CD4-positive, alpha-beta T cell treated with Interleukin-17A for 4 hours (primary cell): ENCODE data around the gene CEACAM21.

Experiments used
- DNase-seq: peaks from one replicate; pipeline ENCODE4 v3.0.0-alpha.2; 2020; ENCODE audit warnings: mixed read lengths

Gene CEACAM21

DNA sequence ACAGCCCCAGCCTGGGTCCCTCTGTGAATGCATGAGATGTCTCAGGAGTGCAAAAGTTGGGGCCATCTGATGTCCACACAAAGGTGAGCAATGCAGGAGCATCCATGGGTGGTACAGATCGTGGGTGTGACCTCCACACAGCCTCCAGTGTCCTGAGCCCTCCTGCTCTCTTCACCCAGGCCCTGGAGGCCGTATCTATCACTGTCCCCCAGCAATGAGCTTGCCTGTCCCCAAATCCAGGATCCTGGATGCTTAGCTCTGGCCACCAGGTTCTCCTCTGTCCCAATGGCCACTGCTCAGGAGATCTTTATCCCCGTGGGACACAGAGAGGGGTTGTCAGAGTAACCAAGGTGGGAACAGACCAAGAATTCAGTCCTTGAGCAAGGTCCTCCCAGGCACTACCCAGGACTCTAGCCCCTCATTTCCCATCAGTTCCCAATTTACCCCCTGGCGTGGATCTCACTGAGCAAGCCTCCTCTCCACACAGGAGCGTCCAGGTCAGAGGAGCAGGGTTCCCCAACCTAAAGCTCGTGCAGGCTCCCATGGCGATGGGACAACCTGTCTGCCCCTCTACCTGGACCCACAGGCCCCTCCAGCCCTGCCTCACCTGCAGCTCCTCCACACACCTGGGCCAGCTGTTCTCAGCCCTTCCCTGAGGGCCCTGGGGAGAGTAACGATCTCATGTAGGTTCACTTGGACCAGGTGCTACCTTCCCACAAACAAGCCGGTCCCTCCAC is 11.3 kb downstream of the CEACAM21 start:
- no peak for DNase-seq

DNA sequence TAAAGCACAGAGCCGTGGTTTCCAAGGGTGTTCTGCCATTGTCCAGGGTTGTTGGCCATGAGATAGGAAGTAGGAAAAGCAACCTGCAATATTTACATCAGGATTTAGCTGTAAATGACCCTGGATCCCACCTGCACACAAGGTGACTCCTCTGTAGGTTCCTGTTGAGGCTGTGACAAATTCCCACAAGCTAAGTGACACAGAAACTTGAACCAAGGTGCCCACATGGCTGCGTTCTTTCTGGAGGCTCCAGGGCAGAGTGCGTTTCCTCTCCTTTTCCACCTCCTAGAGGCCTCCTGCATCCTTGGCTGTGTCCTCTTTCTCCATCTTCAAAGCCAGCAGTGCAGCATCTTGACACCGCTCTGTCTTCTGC is 11.9 kb downstream of the CEACAM21 start:
- no peak for DNase-seq

DNA sequence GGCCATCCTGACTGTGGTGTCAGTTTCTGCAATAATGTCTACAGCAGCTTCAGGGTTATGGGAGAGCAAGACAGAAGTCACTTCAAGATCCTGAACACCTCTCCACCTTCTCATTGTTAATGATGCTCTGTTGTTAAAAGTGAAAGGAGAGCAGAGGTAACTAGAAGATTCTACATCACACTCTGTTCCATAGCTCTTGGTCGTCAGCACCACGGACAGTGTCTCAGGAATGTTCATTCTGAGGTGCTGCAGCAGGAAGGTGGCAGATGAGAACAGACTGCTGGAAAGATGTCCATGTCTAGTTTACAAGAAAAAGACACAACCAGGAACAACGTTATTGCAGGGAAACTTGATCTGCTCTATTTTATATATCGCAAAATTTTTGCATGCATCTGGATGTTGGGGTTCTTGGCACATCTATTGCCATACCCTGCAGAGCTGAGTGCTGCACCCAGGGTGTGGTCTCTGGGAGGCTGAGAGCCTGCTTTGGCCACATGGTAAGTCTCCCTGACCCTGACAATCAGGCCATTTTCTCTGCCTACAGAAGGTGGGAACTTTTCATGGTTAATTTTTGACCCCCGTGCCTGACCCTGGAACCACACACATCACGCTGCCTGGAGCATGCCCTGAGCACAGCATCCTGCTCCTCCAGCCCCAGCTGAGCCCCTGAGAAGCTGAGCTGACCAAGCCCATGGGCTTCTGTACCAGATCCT is 12.7 kb downstream of the CEACAM21 start:
- peak; percentile 37 for DNase-seq

DNA sequence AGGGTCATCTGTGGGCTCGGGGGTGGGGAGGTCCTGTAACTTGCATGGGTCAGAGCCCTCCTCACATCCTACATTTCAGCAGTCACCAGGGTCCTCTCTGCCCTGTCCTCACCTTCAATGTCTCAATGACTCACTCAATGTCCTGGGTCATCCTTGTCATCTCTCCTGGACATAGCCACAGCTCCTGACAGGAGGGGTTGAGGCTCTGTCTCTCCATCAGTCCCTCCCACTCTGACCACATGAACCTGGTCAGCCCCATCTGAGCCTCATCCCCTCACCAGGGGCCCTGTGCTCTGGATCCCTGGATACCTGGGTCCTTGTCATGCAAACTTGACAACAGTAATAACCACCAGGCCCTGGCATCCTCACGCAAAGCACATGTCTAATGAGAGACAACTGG is 13.4 kb downstream of the CEACAM21 start:
- DNase-seq = no peak

DNA sequence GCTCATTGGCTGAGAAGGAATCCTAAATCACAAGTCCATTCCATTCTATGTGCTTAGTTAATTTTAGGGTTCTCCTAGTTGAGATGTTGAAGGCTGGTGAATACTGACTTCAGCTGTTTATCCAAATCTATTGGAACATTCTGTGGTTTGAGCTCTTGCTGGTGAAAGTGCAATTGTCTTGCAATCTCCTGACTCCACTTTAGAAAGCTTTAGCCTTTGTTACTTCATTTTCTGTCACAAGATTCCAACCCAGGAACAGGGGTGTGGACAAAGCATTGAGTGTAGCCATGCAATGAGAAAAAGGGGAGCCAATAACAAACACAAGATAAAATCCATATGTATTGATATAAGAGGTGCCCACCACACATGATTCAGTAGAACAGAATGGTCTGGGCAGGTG is 15.0 kb downstream of the CEACAM21 start:
- no peak for DNase-seq

DNA sequence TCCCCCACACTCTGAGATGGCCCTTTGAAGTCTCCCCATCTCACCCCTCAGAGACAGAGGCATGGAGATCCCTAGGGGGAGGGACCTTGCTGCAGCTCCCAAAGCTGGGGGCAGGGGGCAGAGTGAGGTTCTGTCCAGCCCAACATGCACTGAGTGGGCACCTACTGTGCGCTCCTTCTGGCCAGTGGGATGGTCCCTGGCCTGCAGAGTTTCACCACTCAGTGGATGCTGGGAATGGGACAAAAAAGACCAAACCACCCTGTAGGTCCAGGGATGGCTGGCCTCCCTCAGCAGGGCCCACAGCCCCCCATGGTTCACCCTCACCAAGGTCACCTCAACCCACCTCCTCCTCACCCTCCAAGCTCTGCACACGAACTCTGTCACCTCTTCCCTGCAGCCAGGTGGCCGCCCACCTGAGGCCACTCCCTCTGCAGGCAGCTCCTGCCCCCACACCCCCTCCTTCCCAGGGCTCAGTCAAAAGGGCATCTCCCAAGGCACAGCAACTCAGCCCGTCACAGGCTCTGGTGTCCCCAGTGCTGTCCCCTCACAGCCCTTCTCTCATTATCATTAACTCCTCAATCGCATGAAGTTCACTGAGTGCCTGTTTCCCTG is 16.1 kb downstream of the CEACAM21 start:
- no peak for DNase-seq

DNA sequence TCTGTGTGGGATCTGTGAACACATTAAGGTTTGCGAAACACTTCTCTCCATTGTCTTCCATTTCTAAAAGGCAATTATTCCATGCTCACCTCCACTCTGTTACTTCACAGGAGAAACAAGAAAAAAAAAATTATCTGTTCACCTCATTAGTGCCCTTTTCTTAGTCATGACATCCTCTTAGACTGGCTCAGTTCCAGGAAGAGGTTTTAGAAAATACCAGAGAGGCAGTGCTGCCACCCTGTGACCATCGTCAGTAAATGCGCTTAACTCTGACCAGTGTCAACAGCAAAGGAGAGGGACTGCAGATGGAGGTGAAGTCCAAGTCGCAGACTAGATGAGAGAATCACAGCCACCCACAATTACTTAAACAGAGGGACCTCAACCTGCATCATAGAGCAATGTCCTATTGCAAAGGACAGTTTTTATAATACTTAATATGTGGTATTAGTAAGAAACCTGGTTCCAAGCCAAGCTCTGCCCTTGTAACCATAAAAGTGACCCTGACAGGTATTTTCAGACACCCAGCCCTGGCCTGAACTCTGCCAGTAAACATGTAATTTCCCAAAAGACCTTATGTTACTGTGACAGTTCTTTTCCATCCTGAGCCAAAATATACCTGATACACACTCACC is 19.4 kb downstream of the CEACAM21 start:
- peak; percentile 78 for DNase-seq

DNA sequence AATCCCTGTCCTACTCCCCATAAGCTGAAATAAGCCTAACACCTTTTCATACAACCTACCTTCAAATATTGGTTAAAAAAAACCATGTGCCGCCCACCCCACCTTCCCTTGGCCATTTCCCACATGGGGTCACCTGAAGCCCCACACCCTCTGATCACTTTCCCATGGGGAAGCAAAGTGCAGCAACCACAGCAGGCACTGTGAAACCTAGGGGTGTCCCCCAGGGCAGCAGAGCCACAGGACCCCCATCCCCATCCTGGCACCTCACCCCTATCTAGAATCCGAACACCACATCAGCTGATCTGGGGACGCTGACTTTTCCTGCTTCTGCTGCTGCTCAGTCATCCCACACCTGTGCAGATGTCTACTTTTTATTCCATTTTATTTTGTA is 19.9 kb downstream of the CEACAM21 start:
- no peak for DNase-seq

DNA sequence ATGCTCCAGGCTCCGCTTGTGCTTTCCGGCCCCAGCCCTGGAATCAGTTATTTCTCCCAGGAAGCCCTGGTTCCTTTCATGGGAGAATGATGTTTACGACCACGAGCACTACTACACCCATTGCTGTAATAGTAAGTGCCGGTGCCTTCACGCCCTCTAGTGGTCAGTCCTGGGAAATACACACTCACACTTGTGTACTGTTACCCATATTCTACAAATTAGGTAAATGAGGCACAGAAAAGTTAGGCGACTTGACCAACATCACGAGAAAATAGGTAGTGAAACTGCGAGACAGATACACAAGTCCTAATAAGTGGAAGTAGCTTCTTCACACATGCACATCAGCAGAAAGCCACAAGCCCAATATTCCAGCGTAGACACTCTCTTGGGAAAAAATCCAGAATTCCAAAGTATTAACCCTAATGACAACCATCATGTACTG is 21.7 kb downstream of the CEACAM21 start:
- DNase-seq = peak; percentile 82

DNA sequence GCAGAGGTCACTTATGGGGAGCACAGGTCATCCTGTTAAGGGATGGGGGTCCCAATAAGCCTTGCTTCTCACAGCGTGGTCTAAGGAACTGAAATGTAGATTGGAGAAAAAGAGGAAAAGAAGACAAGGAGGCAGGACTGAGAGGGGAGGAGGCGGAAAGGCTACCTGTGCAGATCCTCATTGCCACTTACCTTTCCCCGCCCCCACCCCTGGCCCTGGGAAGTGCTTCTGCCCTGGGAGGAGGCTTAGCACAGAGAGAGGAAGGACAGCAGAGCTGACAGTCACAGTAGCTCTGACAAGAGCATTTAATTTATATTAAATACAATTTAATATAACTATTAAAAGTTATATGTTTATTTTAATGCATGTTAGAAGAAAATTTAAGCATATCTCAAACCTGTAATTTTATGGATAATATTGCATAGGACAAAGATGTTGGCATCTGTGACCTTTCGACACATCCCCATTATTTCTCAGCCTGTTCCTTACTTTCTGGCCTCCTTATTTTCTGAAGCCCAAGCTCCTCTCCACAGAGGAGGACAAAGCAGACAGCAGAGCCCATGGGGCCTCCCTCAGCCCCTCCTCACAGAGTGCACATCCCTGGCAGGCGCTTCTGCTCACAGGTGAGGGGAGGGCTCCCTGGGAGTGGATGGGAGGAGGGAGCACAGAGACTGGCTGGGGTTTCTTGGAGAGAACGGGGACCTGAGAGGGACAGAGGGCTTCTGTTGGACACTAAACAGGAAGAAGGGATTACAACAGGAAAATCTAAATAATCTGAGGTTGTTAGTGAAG is 23.4 kb downstream of the CEACAM21 start:
- DNase-seq = no peak

DNA sequence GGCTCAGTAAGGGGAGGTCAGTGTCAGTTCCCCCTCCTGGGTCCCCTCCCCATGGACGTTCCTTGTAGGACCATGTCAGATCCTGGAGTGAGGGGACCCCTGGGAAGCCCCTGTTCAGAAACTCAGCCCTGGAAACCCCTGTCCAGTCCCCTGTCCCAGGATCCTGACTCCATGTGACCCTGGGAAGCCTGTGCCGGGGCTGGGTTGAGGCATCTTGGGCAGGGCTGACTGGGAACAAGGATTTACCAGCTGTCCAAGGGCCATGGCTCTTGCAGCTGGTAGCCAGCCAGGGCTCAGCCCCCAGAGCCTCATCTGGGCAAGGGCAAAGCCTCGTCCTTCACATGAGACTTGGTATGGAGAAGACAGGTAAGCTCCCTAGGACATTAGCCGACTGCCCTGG is 25.8 kb downstream of the CEACAM21 start:
- no peak for DNase-seq

DNA sequence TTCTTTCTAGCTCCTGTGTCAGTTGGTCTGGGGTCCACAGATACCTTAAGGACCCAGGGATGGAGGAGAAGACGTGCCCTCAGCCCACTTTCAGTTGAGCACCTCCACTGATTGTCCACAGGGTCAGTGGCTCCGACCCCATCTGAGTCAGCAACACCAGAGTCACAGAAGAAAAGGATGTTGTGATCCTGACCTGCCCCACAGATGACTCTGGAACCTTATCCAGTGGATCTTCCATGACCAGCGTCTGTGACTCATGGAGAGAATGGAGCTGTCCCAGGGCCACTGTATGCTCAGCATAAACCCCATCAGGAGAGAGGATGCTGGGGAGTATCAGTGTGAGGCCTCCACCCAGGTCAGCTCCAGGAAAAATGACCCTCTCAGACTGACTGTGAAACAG is 28.9 kb downstream of the CEACAM21 start:
- DNase-seq = no peak

DNA sequence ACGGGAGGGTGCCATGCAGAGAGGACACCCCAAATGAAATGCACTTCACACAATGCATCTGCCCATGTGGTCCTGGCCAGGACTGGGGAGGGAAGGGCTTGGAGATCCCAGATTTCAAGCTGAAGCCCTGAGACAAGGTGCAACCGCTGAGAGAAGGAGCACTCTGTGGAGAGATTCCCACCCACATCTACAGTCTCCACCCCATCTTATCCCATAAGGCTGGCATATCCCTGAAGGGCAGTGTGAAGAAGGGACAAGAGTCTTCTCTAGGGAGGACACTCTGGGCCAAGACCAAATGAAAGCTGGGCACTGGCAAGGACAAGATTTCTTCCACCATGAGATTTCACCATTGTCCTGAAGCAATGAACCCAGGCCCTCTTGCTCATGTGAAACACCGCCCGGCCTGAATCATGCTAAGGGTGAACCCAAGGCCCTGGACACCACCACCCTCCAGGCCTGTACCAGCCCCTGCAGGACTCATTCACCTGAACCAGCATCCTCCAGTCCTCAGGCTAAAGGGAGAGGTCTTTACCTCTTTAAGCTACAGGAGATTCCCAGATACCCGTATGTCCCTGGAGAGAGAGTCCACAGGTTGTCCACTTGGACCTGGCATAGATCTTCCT is 30.4 kb downstream of the CEACAM21 start:
- DNase-seq = no peak

DNA sequence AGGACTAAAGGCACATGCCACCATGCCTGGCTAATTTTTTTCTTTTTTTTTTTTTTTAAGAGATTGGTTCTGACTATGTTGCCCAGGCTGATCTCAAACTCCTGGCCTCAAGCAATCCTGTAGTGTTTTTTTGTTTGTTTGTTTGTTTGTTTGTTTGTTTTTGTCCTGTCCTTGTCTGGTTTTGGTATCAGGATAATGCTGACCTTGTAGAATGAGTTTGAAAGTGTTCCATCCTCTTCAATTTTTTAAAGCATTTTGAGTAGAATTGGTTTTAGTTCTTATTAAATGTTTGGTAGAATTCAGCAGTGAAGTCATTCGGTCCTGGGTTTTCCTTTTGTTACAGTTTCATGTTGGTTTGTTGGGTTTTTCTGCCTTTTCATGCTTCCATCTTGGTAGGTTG is 31.7 kb downstream of the CEACAM21 start:
- no peak for DNase-seq

DNA sequence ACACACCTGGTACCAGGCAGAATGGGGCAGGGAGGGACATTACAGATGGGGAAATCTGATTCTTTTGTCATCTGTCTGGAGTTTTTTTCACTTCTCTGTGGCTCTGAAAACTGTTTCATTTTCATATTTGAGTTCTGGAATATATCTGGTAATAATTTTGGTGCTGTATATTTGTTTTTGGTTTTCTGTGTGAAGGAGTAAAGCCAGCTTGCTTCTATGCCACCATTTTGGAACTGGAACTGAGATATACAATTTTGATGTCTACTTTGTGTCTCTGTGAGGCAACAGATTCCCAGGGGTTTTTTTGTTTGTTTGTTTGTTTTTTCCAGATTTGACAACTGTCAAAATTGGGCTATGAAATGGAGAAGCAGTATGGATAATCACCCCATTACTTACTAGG is 34.8 kb downstream of the CEACAM21 start:
- no peak for DNase-seq

DNA sequence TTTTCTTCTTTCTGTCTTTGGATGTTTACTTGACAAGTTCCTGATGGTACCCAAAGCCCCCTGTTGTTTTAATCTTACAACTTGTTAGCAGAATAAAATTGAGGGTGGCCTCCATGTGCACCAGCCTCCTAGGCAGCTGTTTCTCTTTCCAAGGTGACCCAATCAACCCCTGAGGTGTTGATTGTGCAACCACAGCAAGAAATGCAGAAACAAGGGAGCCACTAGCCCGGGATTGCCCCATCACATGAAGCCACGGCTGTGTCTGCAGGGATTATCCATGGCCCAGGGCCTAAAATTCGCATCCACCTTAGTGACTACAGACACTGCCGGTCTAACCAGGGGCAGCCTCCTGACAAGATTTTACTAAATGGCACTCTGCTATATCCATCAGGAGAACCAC is 36.5 kb downstream of the CEACAM21 start:
- DNase-seq = no peak

DNA sequence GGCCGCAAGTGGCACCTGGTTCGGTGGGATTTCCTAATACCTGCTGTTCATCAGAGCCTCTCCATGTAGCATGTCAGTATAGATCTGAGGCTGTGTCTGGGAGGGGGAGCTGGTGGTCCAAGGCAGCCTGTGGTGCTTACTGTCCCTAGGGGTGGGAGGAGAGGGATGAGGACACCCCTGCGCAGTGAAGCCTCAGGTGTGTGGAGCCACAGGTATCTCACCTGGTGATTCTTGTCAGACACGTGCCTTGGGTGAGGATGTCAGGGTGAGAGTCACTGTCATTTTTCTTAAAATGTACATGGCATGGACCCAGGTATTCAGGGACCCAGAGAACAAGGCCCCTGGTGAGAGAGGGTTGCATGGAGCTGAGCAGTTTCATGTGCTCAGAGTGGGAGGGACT is 39.2 kb downstream of the CEACAM21 start:
- DNase-seq = no peak

DNA sequence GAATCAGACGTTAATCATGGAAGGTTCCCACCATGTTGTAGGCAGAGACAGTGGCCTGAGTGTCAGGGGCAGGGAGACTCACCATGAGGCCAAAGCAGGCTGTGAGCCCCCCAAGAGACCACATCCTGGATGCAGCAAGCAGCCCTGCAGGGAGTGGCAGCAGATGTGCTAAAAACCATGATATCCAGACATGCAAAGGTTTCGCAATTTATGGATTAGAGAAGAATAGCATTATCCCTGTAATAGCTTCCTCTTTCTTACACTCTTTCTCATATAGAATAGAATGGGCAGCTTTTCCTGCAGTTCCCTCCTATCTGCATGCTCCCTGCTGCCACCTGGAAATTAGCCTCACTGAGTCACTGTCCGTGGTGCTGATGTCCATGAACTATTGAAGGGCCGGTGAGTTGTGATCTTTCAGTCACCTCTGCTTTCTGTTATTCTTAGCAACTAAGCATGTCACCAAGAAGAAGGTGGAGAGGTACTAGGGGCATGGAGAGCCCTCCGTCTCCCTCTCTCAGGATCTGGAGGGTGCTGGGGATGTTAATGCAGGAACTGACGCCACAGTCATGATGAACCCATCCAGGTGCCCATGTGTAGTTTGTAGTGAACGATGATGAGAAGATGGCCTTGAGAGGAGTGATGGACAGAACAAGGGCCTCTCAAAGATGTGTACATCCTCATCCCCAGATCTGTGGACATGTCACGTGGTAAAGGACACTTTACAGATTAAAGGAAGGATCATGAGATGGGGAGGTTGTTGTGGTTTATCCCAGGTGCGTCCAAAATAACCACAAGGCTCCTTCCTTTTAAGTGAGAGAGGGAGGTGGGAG is 41.0 kb downstream of the CEACAM21 start:
- DNase-seq = no peak

DNA sequence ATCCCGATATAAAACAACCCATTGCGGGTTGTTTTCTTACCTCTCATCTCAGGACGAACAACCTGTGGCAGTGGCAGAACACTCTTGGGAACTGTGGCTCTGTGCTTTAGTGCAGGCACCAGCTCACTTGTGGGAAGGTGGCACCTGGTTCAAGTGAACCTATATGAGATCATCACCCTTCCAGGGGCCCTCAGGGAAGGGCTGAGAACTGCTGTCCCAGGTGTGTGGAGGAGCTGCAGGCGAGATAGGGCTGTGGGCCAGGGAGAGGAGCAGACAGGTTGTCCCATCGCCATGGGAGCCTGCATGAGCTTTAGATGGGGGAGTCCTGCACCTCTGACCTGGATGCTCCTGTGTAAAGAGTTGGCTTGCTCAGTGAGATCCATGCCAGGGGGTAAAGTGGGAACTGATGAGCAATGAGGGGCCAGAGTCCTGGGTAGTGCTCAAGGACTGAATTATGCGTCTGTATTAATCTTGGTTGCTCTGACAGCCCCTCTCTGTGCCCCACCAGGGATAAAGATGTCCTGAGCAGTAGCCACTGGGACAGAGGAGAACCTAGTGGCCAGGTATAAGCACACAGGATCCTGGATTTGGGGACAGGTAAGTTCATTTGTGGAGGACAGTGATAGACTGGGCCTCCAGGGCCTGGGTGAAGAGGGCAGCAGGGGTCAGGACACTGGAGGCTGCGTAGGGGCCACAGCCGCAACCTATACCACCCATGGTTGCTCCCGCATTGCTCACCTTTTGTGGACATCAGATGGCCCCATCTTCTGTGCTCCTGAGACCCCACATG is 42.2 kb downstream of the CEACAM21 start:
- no peak for DNase-seq

DNA sequence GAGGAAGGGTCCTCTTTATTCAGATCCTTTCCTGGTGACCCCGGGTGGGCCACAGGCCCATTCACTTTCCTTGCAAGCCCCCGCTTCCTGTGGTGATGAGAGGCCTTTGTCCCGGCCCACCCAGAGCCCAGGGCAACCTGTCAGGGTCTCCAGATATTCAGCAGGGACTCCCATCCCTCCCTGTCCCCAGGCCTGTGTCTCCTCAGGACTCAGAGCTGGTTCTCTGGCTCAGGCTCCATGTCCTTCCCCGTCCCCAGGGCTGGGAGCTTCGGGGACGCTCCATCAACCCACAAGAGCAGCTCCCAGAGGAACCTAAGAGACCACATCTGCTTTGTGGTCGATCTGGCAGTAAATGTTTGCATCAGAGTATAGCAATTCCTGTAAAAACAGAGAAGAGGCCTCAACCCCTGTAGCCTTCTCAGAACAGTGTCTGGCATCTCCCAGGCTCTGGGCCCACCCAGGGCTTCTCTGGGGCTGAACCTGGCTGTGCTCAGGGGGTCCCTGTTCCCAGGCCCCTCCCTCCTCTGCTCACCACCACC is 43.1 kb downstream of the CEACAM21 start:
- DNase-seq = no peak
